GM12874 (cell line): ENCODE measurements around the gene MUC13.

Experiments used
- TF ChIP-seq, protein P1 (sequence below): IDR thresholded peaks from 2 replicates; pipeline ENCODE4 v1.5.1; 2011; ENCODE audit warnings: low read depth, mild to moderate bottlenecking, control low read depth, low read length, moderate library complexity; ENCODE audit not compliant: insufficient read depth

The MUC13 gene

DNA sequence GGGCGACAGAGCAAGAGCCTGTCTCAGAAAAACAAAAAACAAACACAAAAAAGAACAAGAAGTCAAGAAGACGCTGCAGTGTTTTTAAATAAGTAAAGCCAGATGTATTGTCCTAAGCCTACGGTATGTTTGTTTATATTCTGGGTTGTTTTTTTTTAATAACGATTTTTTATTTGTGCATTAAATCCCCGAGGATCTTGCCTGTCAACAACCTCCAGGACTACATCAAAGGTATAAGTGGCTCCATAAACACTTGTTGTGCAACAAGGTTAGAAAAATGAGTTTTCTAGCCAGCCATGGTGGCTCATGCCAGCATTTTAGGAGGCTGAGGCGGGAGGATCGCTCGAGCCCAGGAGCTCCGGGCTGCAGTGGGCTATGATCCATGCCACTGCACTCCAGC, 73.5 kb downstream of the MUC13 start:
- TF ChIP-seq, protein P1, sequence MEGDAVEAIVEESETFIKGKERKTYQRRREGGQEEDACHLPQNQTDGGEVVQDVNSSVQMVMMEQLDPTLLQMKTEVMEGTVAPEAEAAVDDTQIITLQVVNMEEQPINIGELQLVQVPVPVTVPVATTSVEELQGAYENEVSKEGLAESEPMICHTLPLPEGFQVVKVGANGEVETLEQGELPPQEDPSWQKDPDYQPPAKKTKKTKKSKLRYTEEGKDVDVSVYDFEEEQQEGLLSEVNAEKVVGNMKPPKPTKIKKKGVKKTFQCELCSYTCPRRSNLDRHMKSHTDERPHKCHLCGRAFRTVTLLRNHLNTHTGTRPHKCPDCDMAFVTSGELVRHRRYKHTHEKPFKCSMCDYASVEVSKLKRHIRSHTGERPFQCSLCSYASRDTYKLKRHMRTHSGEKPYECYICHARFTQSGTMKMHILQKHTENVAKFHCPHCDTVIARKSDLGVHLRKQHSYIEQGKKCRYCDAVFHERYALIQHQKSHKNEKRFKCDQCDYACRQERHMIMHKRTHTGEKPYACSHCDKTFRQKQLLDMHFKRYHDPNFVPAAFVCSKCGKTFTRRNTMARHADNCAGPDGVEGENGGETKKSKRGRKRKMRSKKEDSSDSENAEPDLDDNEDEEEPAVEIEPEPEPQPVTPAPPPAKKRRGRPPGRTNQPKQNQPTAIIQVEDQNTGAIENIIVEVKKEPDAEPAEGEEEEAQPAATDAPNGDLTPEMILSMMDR: no peak

DNA sequence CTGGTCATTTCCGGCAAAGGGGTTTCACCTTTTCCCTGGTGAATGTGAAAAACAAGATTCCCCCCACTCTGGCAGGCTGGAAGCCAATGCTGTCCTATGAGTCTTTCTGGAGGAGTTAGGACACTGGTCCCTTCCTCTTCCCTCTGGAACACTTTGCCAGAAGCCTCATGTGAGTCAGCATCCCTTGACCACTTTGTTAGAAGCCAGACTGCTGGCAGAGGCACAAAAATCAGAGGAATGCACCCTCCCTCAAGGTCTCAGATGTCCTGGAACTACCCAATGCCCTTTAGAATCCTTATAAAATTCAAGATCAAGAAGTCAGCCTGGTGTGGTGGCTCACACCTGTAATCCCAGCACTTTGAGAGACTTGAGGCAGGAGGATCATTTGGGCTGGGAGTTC, 74.0 kb downstream of the MUC13 start:
- TF ChIP-seq, protein P1: no peak

DNA sequence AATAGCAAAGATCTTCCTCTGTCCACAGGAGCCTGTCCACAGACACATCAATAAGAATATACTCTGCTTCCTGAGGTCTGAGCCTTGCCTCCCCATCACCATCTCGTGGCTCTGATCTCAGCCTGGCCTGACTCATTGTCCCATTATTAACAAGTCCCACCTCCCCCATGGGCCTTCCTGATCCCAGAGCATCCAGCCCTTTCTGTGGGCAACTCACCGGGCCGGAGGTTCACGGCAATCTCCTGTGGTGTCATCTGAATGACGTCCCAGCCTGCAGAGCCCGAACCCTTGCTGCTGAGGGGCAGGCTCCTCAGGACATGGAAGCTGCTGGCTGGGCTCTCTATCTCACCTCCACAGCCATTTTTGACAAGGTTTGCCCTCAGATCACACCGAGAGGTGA, 75.5 kb downstream of the MUC13 start:
- TF ChIP-seq, protein P1: no peak

DNA sequence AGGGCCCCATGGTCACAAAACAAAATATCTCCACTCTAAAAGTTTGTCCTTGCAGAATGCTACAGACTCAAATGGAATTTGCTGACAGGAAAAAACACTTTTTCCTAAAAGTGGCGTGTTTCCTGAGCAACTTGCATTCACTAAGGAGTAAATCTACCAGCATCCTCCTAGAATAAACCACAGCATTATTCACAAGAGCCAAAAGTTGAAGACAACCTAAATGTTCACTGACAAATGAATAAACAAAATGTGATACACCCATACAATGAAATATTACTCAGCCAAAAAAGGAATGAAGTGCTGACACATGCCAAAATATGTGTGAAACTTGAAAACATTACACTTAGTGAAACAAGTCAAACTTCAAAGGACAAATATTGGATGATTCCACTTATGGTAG, 76.3 kb downstream of the MUC13 start:
- TF ChIP-seq, protein P1: no peak

DNA sequence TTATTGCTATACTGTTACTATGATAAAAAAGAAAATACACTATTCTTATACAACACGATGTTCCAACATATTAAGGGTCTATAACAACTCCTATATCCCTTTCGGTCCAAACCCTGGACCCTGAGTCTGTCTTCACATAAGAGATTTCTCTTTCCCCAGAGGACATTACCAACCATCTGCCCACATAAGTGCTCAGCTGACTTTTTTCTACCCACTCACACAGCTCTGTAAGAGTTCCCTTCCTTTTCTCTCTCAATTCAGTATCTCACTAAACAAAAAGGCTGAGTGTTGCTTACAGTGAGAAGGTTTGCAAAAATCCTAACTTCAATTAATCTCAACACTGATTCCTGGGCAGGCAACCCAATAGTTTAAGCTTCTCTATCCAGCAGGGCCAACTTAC, 77.9 kb downstream of the MUC13 start:
- TF ChIP-seq, protein P1: no peak
